ENCODE data around the gene IGFBP4. TPM values are rescaled to one million over a fixed set of nuclear protein-coding genes. Genes with fewer than 3 reads are reported as not detected.
A peak's percentile ranks its signal among the peaks of the same experiment; 100 is the strongest.

The IGFBP4 gene
- total and polyA plus RNA-seq, 2 of the 4 experiments (the other 2 are of a cell fraction): 308 to 1,187 TPM

- Histone ChIP-seq H3K9me3 (ENCODE audit: control insufficient read depth, insufficient read depth, low read length) (no peaks in the 10 kb centered on the region), H2AK9ac (replicated peaks; ENCODE audit: low read depth, low read length, poor library complexity) (no peak overlapping the region), H3K27me3 (ENCODE audit: control insufficient read depth, insufficient read depth, low read length) (no peaks in the 10 kb centered on the region), H2AFZ (replicated peaks; ENCODE audit: low read length, poor library complexity) (no peak overlapping the region), H3K79me1 (ENCODE audit: low read depth in 1 of 2, low read length in 2 of 2) (peaks cover 22 to 29% of the 10 kb centered on the region in 2 experiments), H3K56ac (ENCODE audit: extremely low read depth, insufficient read depth, low read length) (no peak overlapping the region), H4K5ac (ENCODE audit: low read depth, low read length) (peak overlapping the region; percentile 81; the same call in 1 of the 2 replicates), H3K9ac (ENCODE audit: low read depth, low read length) (no peak overlapping the region), H2BK5ac (ENCODE audit: low read depth, low read length, poor library complexity, severe bottlenecking) (no peak overlapping the region), H4K20me1 (ENCODE audit: insufficient read depth, low read length) (no peaks in the 10 kb centered on the region), H3K36me3 (ENCODE audit: control insufficient read depth, insufficient read depth, low read length) (peaks cover 4% of the 10 kb centered on the region; the same call in 1 of the 2 replicates), H3K9me1 (ENCODE audit: insufficient read depth, low read length) (no peaks in the 10 kb centered on the region), H3K27ac (ENCODE audit: insufficient read depth, low read length) (peak overlapping the region; percentile 32; the same call in 1 of the 2 replicates), H3K4me2 (ENCODE audit: low read depth, low read length) (peak overlapping the region; percentile 89), H3K4me1 (ENCODE audit: control insufficient read depth, insufficient read depth, low read length) (no peaks in the 10 kb centered on the region), H3K14ac (replicated peaks; ENCODE audit: low read depth, low read length) (no peak overlapping the region), H3K18ac (ENCODE audit: low read depth, low read length) (no peak overlapping the region), H4K91ac (ENCODE audit: insufficient read depth, low read depth, low read length) (no peak overlapping the region), H3K4me3 (ENCODE audit: insufficient read depth, low read depth, low read length) (no peak overlapping the region), H3K23ac (ENCODE audit: low read depth, low read length) (peak overlapping the region; percentile 44; the same call in 1 of the 2 replicates), H2BK120ac (ENCODE audit: low read depth, low read length) (no peak overlapping the region), H2BK20ac (ENCODE audit: low read depth, low read length) (no peak overlapping the region), H2AK5ac (ENCODE audit: low read depth, low read length) (no peak overlapping the region), H3K4ac (ENCODE audit: low read depth, low read length) (no peak overlapping the region), H2BK15ac (ENCODE audit: low read depth, low read length) (no peak overlapping the region), H4K8ac (ENCODE audit: low read depth in 2 of 2, low read length in 2 of 2) (peak overlapping the region in 1 of 2 experiments; percentile 67; a peak in 1 of 4 replicates)
- no peak for TF ChIP-seq MXI1 (IDR thresholded peaks at IDR 0.05; ENCODE audit: borderline replicate concordance, low read depth, low read length)
- TF ChIP-seq CHD1 (IDR thresholded peaks at IDR 0.05; ENCODE audit: low read depth, low read length): no peak
- no peak for TF ChIP-seq RFX5 (IDR thresholded peaks at IDR 0.05; ENCODE audit: low read depth, low read length)
- ChIA-PET CTCF (interaction anchor here (0.9 kb wide), 1 partner anchor 8 kb away, joined by 3 read pairs; no protein-coding TSS in a partner anchor), POLR2A (ENCODE audit: unreplicated experiment) (no interaction called here)
- no peak for DNase-seq
- no TSS peak for BruUV-seq (replicated peaks)
- in situ Hi-C loops (cut with MboI; ENCODE audit: low sequenced_read_pairs): no loop called here
- no CpG with 5 or more reads among the region's 1 CpG for WGBS, 2 experiments (ENCODE audit: extremely low coverage in 2 of 2, insufficient read length in 1 of 2)
- no peak for ATAC-seq (ENCODE audit: low read depth)
- intact Hi-C loops (cut with micrococcal nuclease): no loop called here
- dilution Hi-C loops (cut with HindIII; ENCODE audit: low sequenced_read_pairs, unreplicated experiment): no loop called here
Observed at GRCh38 chr17:40402668-40403067, 40.6 kb upstream of the IGFBP4 start.
